Parathyroid adenoma (tissue), 2 donors: ENCODE measurements around the gene MROH9.

Source experiments
- H2AFZ ChIP-seq: fragments of 300-600 bp; sonication (generic); one replicate; pipeline ENCODE4 v1.7.0; 2017; ENCODE audit warnings: antibody characterized with exemption, mild to moderate bottlenecking
- H3K27ac ChIP-seq: fragments of 300-600 bp; sonication (generic); one replicate; pipeline ENCODE4 v1.7.0; 2017
- H3K27me3 ChIP-seq: fragments of 300-600 bp; sonication (generic); one replicate; pipeline ENCODE4 v1.7.0; 2017; ENCODE audit warnings: low read length; ENCODE audit not compliant: control insufficient read depth, insufficient read depth
- H3K36me3 ChIP-seq: fragments of 300-600 bp; sonication (generic); one replicate; pipeline ENCODE4 v1.7.0; 2017; ENCODE audit warnings: low read length; ENCODE audit not compliant: control insufficient read depth, insufficient read depth
- H3K4me1 ChIP-seq: fragments of 300-600 bp; sonication (generic); one replicate; pipeline ENCODE4 v1.7.0; 2017; ENCODE audit warnings: control low read depth
- H3K4me2 ChIP-seq: fragments of 300-600 bp; sonication (generic); one replicate; pipeline ENCODE4 v1.7.0; 2017; ENCODE audit warnings: low read length
- H3K4me3 ChIP-seq: fragments of 300-600 bp; sonication (generic); one replicate; pipeline ENCODE4 v1.7.0; 2017; ENCODE audit warnings: low read depth, low read length
- H3K79me2 ChIP-seq: fragments of 300-600 bp; sonication (generic); one replicate; pipeline ENCODE4 v1.7.0; 2017; ENCODE audit warnings: control low read depth
- H3K9ac ChIP-seq: fragments of 300-600 bp; sonication (generic); one replicate; pipeline ENCODE4 v1.7.0; 2017; ENCODE audit warnings: mild to moderate bottlenecking
- H3K9me3 ChIP-seq: fragments of 300-600 bp; sonication (generic); one replicate; pipeline ENCODE4 v1.7.0; 2017; ENCODE audit warnings: low read length; ENCODE audit not compliant: control insufficient read depth
- TF ChIP-seq, protein P1 (sequence below): fragments of 300-600 bp; sonication (generic); IDR thresholded peaks from one replicate; pipeline ENCODE4 v1.7.0; 2017; ENCODE audit warnings: antibody characterized with exemption, mild to moderate bottlenecking
- donor health status: primary hyperparathyroidism.

The MROH9 gene

DNA sequence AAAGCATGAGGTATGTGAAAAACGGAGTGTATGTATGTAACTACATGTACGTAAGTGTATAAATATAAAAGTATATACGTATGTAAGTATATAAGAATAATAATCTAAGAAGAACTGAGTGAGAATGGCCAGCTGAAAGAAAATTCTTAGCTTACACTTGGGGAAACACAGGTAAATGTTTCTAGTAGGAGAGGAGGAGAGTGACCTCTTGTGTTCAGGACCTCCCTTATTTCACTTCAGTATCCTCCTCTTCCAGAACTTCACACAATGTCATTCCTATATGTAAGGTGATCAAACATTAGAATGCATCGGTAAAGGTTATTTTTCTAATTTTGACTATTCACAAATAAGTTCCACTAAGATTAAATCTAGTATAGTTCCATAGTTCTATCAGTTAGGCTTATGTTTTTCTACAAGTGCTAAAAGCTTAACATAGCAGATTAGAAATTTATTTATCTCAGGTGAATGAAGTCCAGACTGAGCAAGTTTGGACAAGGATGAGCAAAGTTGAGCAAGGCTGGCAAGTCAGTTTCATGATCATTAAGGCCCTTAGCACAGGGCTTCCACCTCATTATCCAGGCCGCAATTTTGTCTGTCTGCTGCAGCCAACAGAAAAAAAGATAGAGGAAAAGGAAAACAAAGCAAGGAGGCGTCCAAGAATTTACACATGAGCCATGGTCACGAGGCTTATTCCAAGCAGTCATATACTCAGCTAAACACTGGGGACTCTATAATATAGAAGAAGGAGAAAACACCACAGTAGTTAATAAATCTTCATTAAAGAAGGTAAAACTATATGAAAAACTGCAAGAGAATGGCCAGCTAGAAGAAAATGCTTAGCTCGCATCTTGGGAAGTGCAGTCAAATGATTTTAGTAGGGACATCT is 7.1 kb upstream of the MROH9 start:
- Histone ChIP-seq H3K9ac (no peak overlapping the region), H3K9me3 (no peaks in the 10 kb centered on the region), H3K4me3 (no peak overlapping the region), H3K27ac (no peak overlapping the region), H3K4me1 (no peaks in the 10 kb centered on the region), H3K79me2 (no peaks in the 10 kb centered on the region), H3K36me3 (no peaks in the 10 kb centered on the region), H2AFZ (no peak overlapping the region), H3K4me2 (no peak overlapping the region), H3K27me3 (no peaks in the 10 kb centered on the region)
- TF ChIP-seq, protein P1, sequence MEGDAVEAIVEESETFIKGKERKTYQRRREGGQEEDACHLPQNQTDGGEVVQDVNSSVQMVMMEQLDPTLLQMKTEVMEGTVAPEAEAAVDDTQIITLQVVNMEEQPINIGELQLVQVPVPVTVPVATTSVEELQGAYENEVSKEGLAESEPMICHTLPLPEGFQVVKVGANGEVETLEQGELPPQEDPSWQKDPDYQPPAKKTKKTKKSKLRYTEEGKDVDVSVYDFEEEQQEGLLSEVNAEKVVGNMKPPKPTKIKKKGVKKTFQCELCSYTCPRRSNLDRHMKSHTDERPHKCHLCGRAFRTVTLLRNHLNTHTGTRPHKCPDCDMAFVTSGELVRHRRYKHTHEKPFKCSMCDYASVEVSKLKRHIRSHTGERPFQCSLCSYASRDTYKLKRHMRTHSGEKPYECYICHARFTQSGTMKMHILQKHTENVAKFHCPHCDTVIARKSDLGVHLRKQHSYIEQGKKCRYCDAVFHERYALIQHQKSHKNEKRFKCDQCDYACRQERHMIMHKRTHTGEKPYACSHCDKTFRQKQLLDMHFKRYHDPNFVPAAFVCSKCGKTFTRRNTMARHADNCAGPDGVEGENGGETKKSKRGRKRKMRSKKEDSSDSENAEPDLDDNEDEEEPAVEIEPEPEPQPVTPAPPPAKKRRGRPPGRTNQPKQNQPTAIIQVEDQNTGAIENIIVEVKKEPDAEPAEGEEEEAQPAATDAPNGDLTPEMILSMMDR = no peak

GRCh38 chr1:170929412-170929834 is 5.9 kb upstream of the MROH9 start:
- Histone ChIP-seq H3K79me2 (no peaks in the 10 kb centered on the region), H3K4me2 (no peak overlapping the region), H3K4me3 (no peak overlapping the region), H3K9ac (no peak overlapping the region), H3K36me3 (no peaks in the 10 kb centered on the region), H3K27ac (no peak overlapping the region), H3K9me3 (no peaks in the 10 kb centered on the region), H3K4me1 (no peaks in the 10 kb centered on the region), H2AFZ (no peak overlapping the region), H3K27me3 (no peaks in the 10 kb centered on the region)
- TF ChIP-seq, protein P1 = no peak

DNA sequence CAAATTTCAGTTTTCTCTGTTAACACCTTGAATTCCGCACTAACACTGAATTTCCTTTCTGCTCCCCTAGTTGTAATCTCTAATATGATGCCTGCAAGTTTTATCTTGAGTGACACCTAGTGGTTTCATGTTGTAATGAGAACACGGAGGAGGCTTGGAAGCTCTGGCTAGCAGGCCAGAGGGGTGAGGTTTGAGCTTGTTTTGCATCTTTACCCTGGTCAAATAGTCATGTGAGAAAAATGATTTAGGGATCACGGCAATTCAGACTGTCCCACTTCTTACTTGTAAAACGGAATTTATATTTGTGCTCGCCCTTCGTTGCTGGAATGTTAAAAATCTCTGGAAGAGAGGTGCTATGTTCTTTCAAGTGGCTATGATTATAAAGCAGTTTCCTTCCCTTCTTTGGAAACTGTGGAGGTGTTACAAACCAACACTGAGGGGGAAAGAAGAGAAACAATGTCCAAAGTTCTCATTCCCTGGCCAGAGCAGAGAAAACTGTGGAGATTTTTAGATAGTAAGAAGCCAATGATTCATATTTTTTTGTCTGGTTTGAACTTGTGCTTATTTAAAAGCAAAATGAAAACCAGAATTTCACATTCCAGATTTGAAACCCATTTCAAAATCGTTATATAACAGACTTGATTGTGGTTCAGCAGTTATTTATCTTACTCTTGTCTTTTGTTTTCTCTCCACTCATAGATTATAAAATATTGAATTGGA is 5.3 kb upstream of the MROH9 start:
- Histone ChIP-seq H3K4me3 (no peak overlapping the region), H2AFZ (peak overlapping the region; percentile 2), H3K4me2 (no peak overlapping the region), H3K27ac (no peak overlapping the region), H3K27me3 (no peaks in the 10 kb centered on the region), H3K4me1 (no peaks in the 10 kb centered on the region), H3K36me3 (no peaks in the 10 kb centered on the region), H3K79me2 (no peaks in the 10 kb centered on the region), H3K9ac (no peak overlapping the region), H3K9me3 (no peaks in the 10 kb centered on the region)
- TF ChIP-seq, protein P1 = peak; percentile 48

DNA sequence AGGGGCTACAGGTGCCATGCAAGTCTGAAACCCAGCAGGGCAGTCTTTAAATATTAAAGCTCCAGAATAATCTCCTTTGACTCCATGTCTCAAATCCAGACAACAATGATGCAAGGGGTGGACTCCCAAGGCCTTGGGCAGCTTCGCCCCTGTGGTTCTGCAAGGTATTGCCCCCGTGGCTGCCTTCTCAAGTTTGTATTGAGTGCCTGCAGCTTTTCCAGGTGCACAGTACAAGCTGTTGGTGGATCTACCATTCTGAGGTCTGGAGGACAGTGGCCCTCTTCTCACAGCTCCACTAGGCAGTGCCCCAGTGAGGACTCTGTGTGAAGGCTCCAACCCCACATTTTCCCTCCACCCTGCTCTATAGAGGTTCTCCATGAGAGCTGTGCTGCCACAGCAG is 3.7 kb upstream of the MROH9 start:
- Histone ChIP-seq H3K27ac (no peak overlapping the region), H3K9me3 (no peaks in the 10 kb centered on the region), H2AFZ (no peak overlapping the region), H3K4me3 (no peak overlapping the region), H3K79me2 (no peaks in the 10 kb centered on the region), H3K4me2 (no peak overlapping the region), H3K27me3 (no peaks in the 10 kb centered on the region), H3K9ac (no peak overlapping the region), H3K4me1 (no peaks in the 10 kb centered on the region), H3K36me3 (no peaks in the 10 kb centered on the region)
- TF ChIP-seq, protein P1 = no peak
